Endothelial cell of umbilical vein (primary cell): ENCODE results near the gene GNB1L. TPM values are rescaled to one million over a fixed set of nuclear protein-coding genes. Genes with fewer than 3 reads are reported as not detected.

Source experiments
- BruUV-seq: library from RNA; stranded (reverse); fragments of 400-500 nt; replicated peaks from 2 replicates; lab custom pipeline; 2021; lab: Mats Ljungman, UMichigan
- CTCF ChIA-PET: fragments of 300-600, 350-600 bp; sonication (Branson Sonifier 250); formaldehyde crosslinking; loops from one replicate; lab custom pipeline; 2021; ENCODE audit warnings: antibody characterized with exemption, inconsistent platforms; lab: Charles Lee
- POLR2A ChIA-PET: fragments of 300-600, 350-600 bp; sonication (Branson Sonifier 250); formaldehyde crosslinking; loops from one replicate; lab custom pipeline; 2021; ENCODE audit warnings: antibody characterized with exemption, inconsistent platforms; lab: Charles Lee
- DNase-seq: peaks from one replicate; pipeline ENCODE4 v3.0.0-alpha.2; 2011; ENCODE audit warnings: low read depth, low spot score
- FAIRE-seq: peaks from 2 replicates; lab custom pipeline; 2011; peaks lifted over from hg19 to GRCh38; lab: Jason Lieb, UNC
- H2AFZ ChIP-seq: 2 replicates; pipeline ENCODE4 v1.6.0; 2012; ENCODE audit warnings: low read depth, low read length, control low read depth, inconsistent platforms
- H3K27ac ChIP-seq: 2 replicates; pipeline ENCODE4 v1.5.1; 2011; ENCODE audit warnings: low read depth, mild to moderate bottlenecking, control low read depth, low read length, moderate library complexity; ENCODE audit not compliant: insufficient read depth
- H3K27me3 ChIP-seq, 2 experiments: 2 replicates each; pipeline versions ENCODE4 v1.6.0 to v1.6.1; 2011; ENCODE audit warnings: low read length in 2 of 2, mixed read lengths in 1 of 2; ENCODE audit not compliant: control insufficient read depth in 2 of 2, insufficient read depth in 2 of 2
- H3K36me3 ChIP-seq, 2 experiments: 2 replicates in 1 of 2; 3 replicates in 1 of 2; pipeline ENCODE4 v1.5.1; 2011; ENCODE audit warnings: low read length in 2 of 2, mild to moderate bottlenecking in 1 of 2, moderate library complexity in 1 of 2; ENCODE audit not compliant: control insufficient read depth in 2 of 2, insufficient read depth in 2 of 2; ENCODE audit errors: extremely low read depth in 1 of 2
- H3K4me1 ChIP-seq: 3 replicates; pipeline ENCODE4 v1.5.1; 2011; ENCODE audit warnings: mild to moderate bottlenecking, low read length; ENCODE audit not compliant: control insufficient read depth, insufficient read depth; ENCODE audit errors: extremely low read depth
- H3K4me2 ChIP-seq: 2 replicates; pipeline ENCODE4 v1.6.1; 2011; ENCODE audit warnings: low read length, control low read depth, mixed read lengths; ENCODE audit not compliant: insufficient read depth
- H3K4me3 ChIP-seq, 3 experiments: fragments of 200-600 bp in 1 of 3; sonication (generic), shearing (Covaris generic) in 1 of 3; replicated peaks in 1 of 3; 2 replicates each; pipeline ENCODE4 v1.5.1; 2011 to 2016; ENCODE audit warnings: control low read depth in 3 of 3, low read length in 3 of 3, mild to moderate bottlenecking in 2 of 3, inconsistent platforms in 1 of 3, low read depth in 1 of 3, moderate library complexity in 1 of 3; ENCODE audit not compliant: insufficient read depth in 1 of 3
- H3K79me2 ChIP-seq: 2 replicates; pipeline ENCODE4 v1.6.0; 2012; ENCODE audit warnings: low read length, inconsistent platforms; ENCODE audit not compliant: control insufficient read depth, insufficient read depth
- H3K9ac ChIP-seq: replicated peaks from 2 replicates; pipeline ENCODE3; 2011; ENCODE audit warnings: low read length, control low read depth; ENCODE audit not compliant: insufficient read depth; ENCODE audit errors: extremely low read depth
- H3K9me1 ChIP-seq: replicated peaks from 3 replicates; pipeline ENCODE4 v1.6.0; 2011; ENCODE audit warnings: mild to moderate bottlenecking, low read length; ENCODE audit not compliant: control insufficient read depth, insufficient read depth; ENCODE audit errors: extremely low read depth
- H3K9me3 ChIP-seq: replicated peaks from 2 replicates; pipeline ENCODE4 v1.5.1; 2012; ENCODE audit warnings: low read length, inconsistent platforms; ENCODE audit not compliant: control insufficient read depth, insufficient read depth
- H4K20me1 ChIP-seq: replicated peaks from 2 replicates; pipeline ENCODE3; 2011; ENCODE audit warnings: mild to moderate bottlenecking, low read length; ENCODE audit not compliant: control insufficient read depth, insufficient read depth; ENCODE audit errors: extremely low read depth
- EZH2 ChIP-seq: IDR thresholded peaks from 2 replicates; pipeline ENCODE4 v1.6.1; 2012; ENCODE audit warnings: borderline replicate concordance, low read depth, mild to moderate bottlenecking, moderate library complexity, low read length, inconsistent platforms; ENCODE audit not compliant: severe bottlenecking
- FOS ChIP-seq: IDR thresholded peaks from 2 replicates; pipeline ENCODE4 v1.6.1; 2011; ENCODE audit warnings: mild to moderate bottlenecking, low read length, moderate library complexity, borderline replicate concordance; ENCODE audit not compliant: insufficient read depth
- GATA2 ChIP-seq: IDR thresholded peaks from 2 replicates; pipeline ENCODE4 v1.7.0; 2011; ENCODE audit warnings: low read depth, mild to moderate bottlenecking, moderate library complexity, mixed read lengths, low read length; ENCODE audit not compliant: insufficient read length, insufficient read depth
- JUN ChIP-seq: IDR thresholded peaks from 2 replicates; pipeline ENCODE4 v1.6.1; 2011; ENCODE audit warnings: borderline replicate concordance, low read depth; ENCODE audit not compliant: insufficient read length, insufficient read depth
- MYC ChIP-seq: IDR thresholded peaks from one replicate; pipeline ENCODE4 v1.6.1; 2011; ENCODE audit warnings: mild to moderate bottlenecking, low read depth, low read length
- POLR2A ChIP-seq: IDR thresholded peaks from 2 replicates; pipeline ENCODE4 v1.6.1; 2012; ENCODE audit warnings: low read depth, mild to moderate bottlenecking, control low read depth, low read length
- POLR2AphosphoS5 ChIP-seq: IDR thresholded peaks from 2 replicates; pipeline ENCODE4 v1.6.1; 2012; ENCODE audit warnings: low read depth, mild to moderate bottlenecking, control low read depth, low read length, moderate library complexity; ENCODE audit not compliant: insufficient read depth
- dilution Hi-C: fragments of 300-500 bp; cut with MboI; formaldehyde crosslinking; loops from one replicate; pipeline ENCODE4 v1.15.0; 2019; ENCODE audit warnings: low sequenced_read_pairs; ENCODE audit not compliant: extremely low pct_ligation_motif_present
- intact Hi-C: fragments of 100-400 bp; cut with micrococcal nuclease; formaldehyde crosslinking; loops from one replicate; pipeline ENCODE4 v1.10.0; 2022
- polyA plus RNA-seq, 4 experiments: library from polyadenylated mRNA; depleted of rRNA in 3 of 4; stranded (reverse) in 3 of 4; unstranded in 1 of 4; fragments of >200 nt; gene quantifications; 2 replicates each; pipeline versions ENCODE4 v1.2.1 to v1.2.3, GENCODE V29; 2011 to 2012; ENCODE audit warnings: missing spikeins in 1 of 4
- total RNA-seq: library from RNA; stranded (reverse); gene quantifications from 2 replicates; pipeline ENCODE4 v1.2.3, GENCODE V29; 2021
- TF ChIP-seq, protein P1 (sequence below), 2 donors: IDR thresholded peaks; 1 replicate in 1 of 2; 2 replicates in 1 of 2; pipeline ENCODE4 v1.5.1; 2011; ENCODE audit warnings: low read length in 2 of 2, mild to moderate bottlenecking in 2 of 2, moderate library complexity in 2 of 2, control low read depth in 1 of 2, inconsistent platforms in 1 of 2, low read depth in 1 of 2; ENCODE audit not compliant: insufficient read depth in 1 of 2; ENCODE audit errors: extremely low read depth in 1 of 2
- TF ChIP-seq, protein P2 (sequence below): IDR thresholded peaks from 2 replicates; pipeline ENCODE4 v1.6.1; 2011; ENCODE audit not compliant: insufficient read depth, insufficient read length

The GNB1L gene
- total and polyA plus RNA-seq, 2 donors (not counting 3 experiments of a cell fraction or from before 2014, with no cell fraction given): 5.4 to 5.9 TPM

DNA sequence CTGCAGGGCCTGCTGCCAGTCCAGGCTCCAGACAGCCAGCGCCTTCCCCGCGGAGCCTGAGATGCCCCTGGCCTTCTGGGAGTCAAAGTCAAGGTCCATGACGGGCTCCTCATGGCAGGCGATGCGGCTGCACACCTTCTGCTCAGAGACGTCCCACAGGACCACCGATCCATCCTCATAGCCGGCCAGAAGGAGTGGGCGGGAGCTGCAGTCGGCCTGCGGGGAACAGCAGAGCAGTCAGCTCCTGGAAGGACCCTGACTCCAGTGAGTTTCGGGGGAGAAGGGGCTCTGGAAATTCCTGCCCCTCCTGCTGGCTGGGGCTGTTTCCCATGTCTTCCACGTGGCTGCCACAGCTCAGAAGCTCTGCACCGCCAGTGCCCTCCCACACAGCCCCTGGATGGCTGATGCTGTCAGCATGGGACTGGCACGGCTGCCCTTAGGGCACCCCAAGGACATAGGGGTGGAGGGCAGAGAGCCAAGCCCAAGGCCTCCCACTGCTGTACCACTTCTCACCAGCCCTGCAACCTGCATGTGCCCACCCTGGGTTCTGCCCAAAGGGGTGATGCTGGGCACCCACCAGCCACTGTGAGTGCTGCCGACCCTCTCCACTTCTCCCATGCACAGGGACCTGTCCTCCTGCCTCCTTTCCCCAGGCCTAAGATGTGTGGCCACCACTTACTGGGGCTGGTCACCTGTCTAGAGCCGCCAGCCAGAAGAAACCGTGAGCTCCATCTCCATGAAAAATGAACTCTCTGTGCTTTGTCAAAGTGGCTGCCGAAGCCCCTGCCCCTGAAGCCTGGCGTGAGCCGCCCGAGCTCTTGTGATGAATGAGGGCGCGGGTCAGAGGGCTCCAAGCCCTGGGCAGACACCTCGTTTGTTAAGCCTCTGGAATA lies 52.4 kb downstream of the GNB1L start:
- Histone ChIP-seq H3K36me3 (no peaks in the 10 kb centered on the region), H3K79me2 (no peaks in the 10 kb centered on the region), H2AFZ (no peak overlapping the region), H3K27me3 (no peaks in the 10 kb centered on the region), H3K9me3 (no peaks in the 10 kb centered on the region), H3K27ac (no peak overlapping the region), H3K4me2 (no peak overlapping the region), H3K4me1 (peaks cover 14% of the 10 kb centered on the region), H4K20me1 (no peaks in the 10 kb centered on the region), H3K4me3 (no peak overlapping the region), H3K9ac (no peak overlapping the region), H3K9me1 (no peaks in the 10 kb centered on the region)
- no TSS peak for BruUV-seq
- DNase-seq (no peak), FAIRE-seq (no peak)
- POLR2A ChIA-PET: no interaction called here
- intact Hi-C loops (no loop called here), dilution Hi-C loops (no loop called here)
- TF ChIP-seq JUN (no peak), FOS (no peak), POLR2AphosphoS5 (no peak), GATA2 (no peak), EZH2 (no peak), POLR2A (no peak), MYC (no peak)
- TF ChIP-seq, protein P1, sequence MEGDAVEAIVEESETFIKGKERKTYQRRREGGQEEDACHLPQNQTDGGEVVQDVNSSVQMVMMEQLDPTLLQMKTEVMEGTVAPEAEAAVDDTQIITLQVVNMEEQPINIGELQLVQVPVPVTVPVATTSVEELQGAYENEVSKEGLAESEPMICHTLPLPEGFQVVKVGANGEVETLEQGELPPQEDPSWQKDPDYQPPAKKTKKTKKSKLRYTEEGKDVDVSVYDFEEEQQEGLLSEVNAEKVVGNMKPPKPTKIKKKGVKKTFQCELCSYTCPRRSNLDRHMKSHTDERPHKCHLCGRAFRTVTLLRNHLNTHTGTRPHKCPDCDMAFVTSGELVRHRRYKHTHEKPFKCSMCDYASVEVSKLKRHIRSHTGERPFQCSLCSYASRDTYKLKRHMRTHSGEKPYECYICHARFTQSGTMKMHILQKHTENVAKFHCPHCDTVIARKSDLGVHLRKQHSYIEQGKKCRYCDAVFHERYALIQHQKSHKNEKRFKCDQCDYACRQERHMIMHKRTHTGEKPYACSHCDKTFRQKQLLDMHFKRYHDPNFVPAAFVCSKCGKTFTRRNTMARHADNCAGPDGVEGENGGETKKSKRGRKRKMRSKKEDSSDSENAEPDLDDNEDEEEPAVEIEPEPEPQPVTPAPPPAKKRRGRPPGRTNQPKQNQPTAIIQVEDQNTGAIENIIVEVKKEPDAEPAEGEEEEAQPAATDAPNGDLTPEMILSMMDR (IDR thresholded peaks at IDR 0.05; ENCODE audit: extremely low read depth in 1 of 2, insufficient read depth in 1 of 2, low read depth in 1 of 2, low read length in 2 of 2): no peak
- TF ChIP-seq, protein P2, sequence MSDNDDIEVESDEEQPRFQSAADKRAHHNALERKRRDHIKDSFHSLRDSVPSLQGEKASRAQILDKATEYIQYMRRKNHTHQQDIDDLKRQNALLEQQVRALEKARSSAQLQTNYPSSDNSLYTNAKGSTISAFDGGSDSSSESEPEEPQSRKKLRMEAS: no peak
- CTCF ChIA-PET: interaction anchor here (3.2 kb wide), 1 partner anchor 72 kb away, joined by 25 read pairs; no protein-coding TSS in a partner anchor
